ENCODE data around the gene AKAP8L. TPM values are rescaled to one million over a fixed set of nuclear protein-coding genes. Genes with fewer than 3 reads are reported as not detected.

AKAP8L gene
- total and polyA plus RNA-seq, 2 of the 8 experiments (the other 6 are each of a cell fraction or from before 2014, with no cell fraction given): 75.1 to 138 TPM

DNA sequence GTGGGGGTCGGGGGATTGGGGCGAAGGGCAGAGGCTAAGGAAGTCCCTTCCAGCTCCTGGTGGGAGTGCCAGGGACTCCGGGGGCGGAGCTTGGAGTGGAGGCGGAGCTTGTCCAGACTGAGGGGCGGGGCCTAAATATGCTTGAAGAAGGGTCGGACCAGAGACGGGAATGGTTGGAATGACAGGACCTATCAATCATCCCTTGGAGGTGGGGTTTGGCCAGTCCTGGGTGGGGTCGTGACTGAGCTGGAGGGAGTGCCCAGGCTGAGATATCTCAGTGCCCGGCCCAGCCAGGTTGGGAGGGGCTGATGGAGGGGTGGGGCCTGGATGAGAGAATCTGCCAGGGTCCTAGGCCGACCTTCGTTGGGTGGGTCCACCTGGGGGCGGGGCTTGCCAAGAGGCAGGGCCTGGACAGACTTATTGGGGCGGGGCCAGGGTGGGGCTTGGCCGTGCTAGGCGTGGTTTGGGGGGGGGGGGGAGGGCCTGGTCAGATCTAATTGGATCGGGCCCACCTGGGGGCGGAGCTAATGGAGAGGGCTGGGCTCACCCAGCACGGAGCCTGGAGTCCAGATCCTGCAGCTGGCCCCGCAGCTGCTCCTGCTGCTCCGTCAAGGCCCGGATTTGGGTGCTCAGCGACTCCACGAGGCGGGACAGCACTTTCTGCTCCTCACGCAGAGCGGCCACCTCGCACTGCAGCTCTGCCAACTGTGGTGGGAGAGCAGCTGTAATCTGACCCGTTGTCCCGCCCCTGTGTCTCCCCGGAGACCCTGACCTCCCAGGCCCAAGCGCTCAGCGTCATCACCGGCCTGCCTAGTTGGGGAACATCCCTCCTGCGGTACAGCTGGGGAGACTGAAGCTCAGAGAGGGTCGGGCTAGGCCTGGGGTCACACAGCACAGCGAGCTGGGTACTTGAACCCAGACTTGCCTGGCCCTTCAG lies 33.6 kb upstream of the AKAP8L start (continued):
- TF ChIP-seq CHD7 (IDR thresholded peaks at IDR 0.05; ENCODE audit: insufficient replicate concordance, low read length) (no peak), BCL11A (IDR thresholded peaks at IDR 0.05; ENCODE audit: low read depth in 2 of 2, low read length in 2 of 2) (no peak), CHD1 (IDR thresholded peaks at IDR 0.05; ENCODE audit: low read depth, low read length) (no peak), GTF2F1 (IDR thresholded peaks at IDR 0.05; ENCODE audit: borderline replicate concordance, low read depth, low read length) (no peak), ATF3 (IDR thresholded peaks at IDR 0.05; ENCODE audit: insufficient read depth, low read depth, low read length) (no peak), GABPA (IDR thresholded peaks at IDR 0.05; ENCODE audit: borderline replicate concordance, insufficient read depth, low read length) (no peak), SP4 (IDR thresholded peaks at IDR 0.05; ENCODE audit: low read length) (no peak), EP300 (IDR thresholded peaks at IDR 0.05; ENCODE audit: borderline replicate concordance in 1 of 2, low read depth in 2 of 2, low read length in 2 of 2) (no peak)

Data from H1 (cell line).